HepG2 (cell line): ENCODE results near the gene MS4A18. TPM values are rescaled to one million over a fixed set of nuclear protein-coding genes. Genes with fewer than 3 reads are reported as not detected.

Experiments
- ATAC-seq: fragments of 200-7000 bp; cut with Tn5 transposase; 3 replicates; pipeline ENCODE4 v1.9.1; 2020; ENCODE audit warnings: mild to moderate bottlenecking, moderate library complexity
- BruUV-seq: library from RNA; stranded (reverse); fragments of 400-500 nt; replicated peaks from 2 replicates; lab custom pipeline; 2021; lab: Mats Ljungman, UMichigan
- CTCF ChIA-PET: fragments of 300-600 bp; formaldehyde crosslinking; extraction: SDS; loops from one replicate; lab custom pipeline; 2021; ENCODE audit warnings: low total read pairs, inconsistent platforms, low intra/inter-chr PET ratio; lab: Yijun Ruan, JAX
- POLR2A ChIA-PET: fragments of 350-600 bp; sonication (Branson Sonifier 250); formaldehyde crosslinking; loops from one replicate; lab custom pipeline; 2020; ENCODE audit warnings: antibody characterized with exemption, inconsistent platforms; lab: Yijun Ruan, JAX
- DNase-seq: peaks from one replicate; pipeline ENCODE4 v3.0.0-alpha.2; 2015; ENCODE audit warnings: low spot score
- FAIRE-seq: peaks from 3 replicates; lab custom pipeline; 2011; peaks lifted over from hg19 to GRCh38; lab: Jason Lieb, UNC
- H2AFZ ChIP-seq: one replicate; pipeline ENCODE4 v1.6.1; 2011; ENCODE audit warnings: low read length, inconsistent platforms
- H3K27ac ChIP-seq: fragments of 300-600 bp; 3 replicates; pipeline ENCODE4 v1.8.0; 2011; ENCODE audit warnings: mixed run types, mild to moderate bottlenecking, mixed read lengths, low read length, inconsistent platforms; ENCODE audit not compliant: insufficient read depth; ENCODE audit errors: extremely low read length
- H3K27me3 ChIP-seq, 2 experiments: fragments of 200-600 bp in 1 of 2; 2 replicates in 1 of 2; 3 replicates in 1 of 2; pipeline versions ENCODE4 v1.6.0 to v1.8.0; 2011; ENCODE audit warnings: low read length in 2 of 2, mild to moderate bottlenecking in 2 of 2, moderate library complexity in 2 of 2, inconsistent platforms in 1 of 2; ENCODE audit not compliant: insufficient read depth in 2 of 2, control insufficient read depth in 1 of 2
- H3K36me3 ChIP-seq, 2 experiments: fragments of 200-600 bp in 1 of 2; replicated peaks in 1 of 2; 2 replicates in 1 of 2; 3 replicates in 1 of 2; pipeline versions ENCODE4 v1.5.1 to v1.8.0; 2011; ENCODE audit warnings: low read length in 2 of 2, inconsistent platforms in 1 of 2; ENCODE audit not compliant: insufficient read depth in 2 of 2, control insufficient read depth in 1 of 2
- H3K4me1 ChIP-seq: 2 replicates; pipeline ENCODE4 v1.5.1; 2012; ENCODE audit warnings: low read length, inconsistent platforms; ENCODE audit not compliant: insufficient read depth
- H3K4me2 ChIP-seq: 2 replicates; pipeline ENCODE4 v1.6.0; 2011; ENCODE audit warnings: low read depth, low read length, inconsistent platforms
- H3K4me3 ChIP-seq, 3 experiments: fragments of 200-600 bp in 1 of 3; sonication (generic), shearing (Covaris generic) in 1 of 3; replicated peaks in 1 of 3; 2 replicates each; pipeline ENCODE4 v1.5.1; 2011 to 2016; ENCODE audit warnings: low read length in 3 of 3, inconsistent platforms in 2 of 3, low read depth in 2 of 3, mild to moderate bottlenecking in 2 of 3, control low read depth in 1 of 3, mixed read lengths in 1 of 3; ENCODE audit not compliant: insufficient read depth in 1 of 3
- H3K79me2 ChIP-seq: one replicate; pipeline ENCODE4 v1.6.1; 2011; ENCODE audit warnings: low read length, inconsistent platforms; ENCODE audit not compliant: insufficient read depth
- H3K9ac ChIP-seq: 2 replicates; pipeline ENCODE4 v1.6.0; 2011; ENCODE audit warnings: mild to moderate bottlenecking, low read depth, low read length, inconsistent platforms; ENCODE audit not compliant: insufficient read depth
- H3K9me3 ChIP-seq: 2 replicates; pipeline ENCODE4 v1.5.1; 2012; ENCODE audit warnings: mild to moderate bottlenecking, low read length
- H4K20me1 ChIP-seq: 2 replicates; pipeline ENCODE4 v1.6.0; 2011; ENCODE audit warnings: inconsistent platforms, mild to moderate bottlenecking, low read length, moderate library complexity; ENCODE audit not compliant: insufficient read depth
- DZIP1 ChIP-seq: sonication (generic); formaldehyde crosslinking; IDR thresholded peaks from 2 replicates; pipeline ENCODE4 v1.5.0; 2020; ENCODE audit warnings: mild to moderate bottlenecking, missing genetic modification reagents
- GTF3A ChIP-seq: sonication (generic); formaldehyde crosslinking; conservative IDR thresholded peaks from 2 replicates; pipeline ENCODE4 v1.4.0; 2020; ENCODE audit warnings: mild to moderate bottlenecking, missing genetic modification reagents
- HOXA9 ChIP-seq: sonication (generic); formaldehyde crosslinking; IDR thresholded peaks from 2 replicates; pipeline ENCODE4 v1.8.1; 2022; ENCODE audit warnings: missing genetic modification reagents, mild to moderate bottlenecking, moderate library complexity, borderline replicate concordance
- IRX3 ChIP-seq: sonication (generic); formaldehyde crosslinking; IDR thresholded peaks from 2 replicates; pipeline ENCODE4 v1.8.1; 2023; ENCODE audit warnings: mild to moderate bottlenecking, low read depth, missing genetic modification reagents, borderline replicate concordance
- JUN ChIP-seq: sonication (generic); formaldehyde crosslinking; IDR thresholded peaks from 2 replicates; pipeline ENCODE4 v1.4.0; 2020; ENCODE audit warnings: mild to moderate bottlenecking, missing genetic modification reagents
- MEIS2 ChIP-seq: sonication (generic); formaldehyde crosslinking; IDR thresholded peaks from 2 replicates; pipeline ENCODE4 v1.9.0; 2021; ENCODE audit warnings: mild to moderate bottlenecking, missing genetic modification reagents
- NR2C2 ChIP-seq: sonication (generic); formaldehyde crosslinking; IDR thresholded peaks from 2 replicates; pipeline ENCODE4 v1.4.0; 2020; ENCODE audit warnings: missing genetic modification reagents, mild to moderate bottlenecking, moderate library complexity, borderline replicate concordance
- RELA ChIP-seq: sonication (generic); formaldehyde crosslinking; IDR thresholded peaks from 2 replicates; pipeline ENCODE4 v1.4.0; 2020; ENCODE audit warnings: missing genetic modification reagents
- SIN3B ChIP-seq: fragments of 150-350 bp; IDR thresholded peaks from 2 replicates; pipeline ENCODE4 v1.6.1; 2014; ENCODE audit warnings: low read length
- SP4 ChIP-seq: sonication (generic); formaldehyde crosslinking; IDR thresholded peaks from 2 replicates; pipeline ENCODE4 v1.8.1; 2023; ENCODE audit warnings: mild to moderate bottlenecking, missing genetic modification reagents
- TCF12 ChIP-seq, 2 experiments: fragments of 450-650 bp in 1 of 2; sonication (generic) in 1 of 2; formaldehyde crosslinking in 1 of 2; IDR thresholded peaks; 2 replicates each; pipeline versions ENCODE4 v1.6.1 to v1.8.0; 2017 to 2022; ENCODE audit warnings: antibody characterized with exemption in 1 of 2, mild to moderate bottlenecking in 1 of 2, missing genetic modification reagents in 1 of 2, moderate library complexity in 1 of 2
- ZNF10 ChIP-seq: sonication (generic); formaldehyde crosslinking; IDR thresholded peaks from 2 replicates; pipeline ENCODE4 v1.4.0; 2020; ENCODE audit warnings: mild to moderate bottlenecking, low read depth, missing genetic modification reagents, borderline replicate concordance
- ZNF180 ChIP-seq: sonication (generic); formaldehyde crosslinking; IDR thresholded peaks from 2 replicates; pipeline ENCODE4 v1.4.0; 2020; ENCODE audit warnings: low read depth, missing genetic modification reagents, borderline replicate concordance
- ZNF207 ChIP-seq: fragments of 450-650 bp; IDR thresholded peaks from 2 replicates; pipeline ENCODE4 v1.6.1; 2016; ENCODE audit warnings: antibody characterized with exemption, borderline replicate concordance
- ZNF431 ChIP-seq: sonication (generic); formaldehyde crosslinking; IDR thresholded peaks from 2 replicates; pipeline ENCODE4 v1.9.0; 2022; ENCODE audit warnings: missing genetic modification reagents, low read depth, mild to moderate bottlenecking, borderline replicate concordance
- ZNF557 ChIP-seq: sonication (generic); formaldehyde crosslinking; IDR thresholded peaks from 2 replicates; pipeline ENCODE4 v1.4.0; 2020; ENCODE audit warnings: missing genetic modification reagents
- ZNF569 ChIP-seq: sonication (generic); formaldehyde crosslinking; IDR thresholded peaks from 2 replicates; pipeline ENCODE4 v1.5.0; 2020; ENCODE audit warnings: mild to moderate bottlenecking, missing genetic modification reagents, moderate library complexity, borderline replicate concordance
- ZNF839 ChIP-seq: sonication (generic); formaldehyde crosslinking; IDR thresholded peaks from 2 replicates; pipeline ENCODE4 v1.4.0; 2020; ENCODE audit warnings: missing genetic modification reagents, mild to moderate bottlenecking, borderline replicate concordance
- WGBS: methylation state at CpG from one replicate; pipeline ENCODE4 v1.1.6; 2017; ENCODE audit warnings: low lambda C conversion rate; 5-methylcytosine and 5-hydroxymethylcytosine counted together
- in situ Hi-C: cut with HindIII; loops from 2 replicates; pipeline ENCODE4 v1.10.0; 2017; ENCODE audit warnings: low pct_unique_long_range_greater_than_20kb; ENCODE audit not compliant: extremely low pct_ligation_motif_present
- intact Hi-C: fragments of 100-400 bp; cut with micrococcal nuclease; formaldehyde crosslinking; loops from one replicate; pipeline ENCODE4 v1.10.0; 2022; ENCODE audit not compliant: unreplicated experiment
- polyA plus RNA-seq, 8 experiments: library from polyadenylated mRNA; depleted of rRNA in 3 of 8; stranded (reverse) in 7 of 8; unstranded in 1 of 8; fragments of >200 nt; fragmentation: Illumina TruSeq in 4 of 8; extraction: Trizol in 4 of 8; gene quantifications; 2 replicates each; pipeline versions ENCODE4 v1.2.1 to v1.2.3, GENCODE V29; 2011 to 2016; ENCODE audit warnings: low read depth in 4 of 8, missing spikeins in 1 of 8, mixed read lengths in 1 of 8; ENCODE audit not compliant: insufficient read depth in 1 of 8
- total RNA-seq, 5 experiments: library from RNA; depleted of rRNA; stranded (reverse); fragments of >200 nt; fragmentation: Illumina TruSeq; extraction: Trizol; gene quantifications; 2 replicates each; pipeline ENCODE4 v1.2.3, GENCODE V29; 2016; ENCODE audit warnings: low read depth in 1 of 5
- TF ChIP-seq, protein P1 (sequence below): IDR thresholded peaks from 2 replicates; pipeline ENCODE4 v1.6.1; 2016

Gene MS4A18
- total and polyA plus RNA-seq, 2 of the 13 experiments (the other 11 are each of a cell fraction or from before 2014, with no cell fraction given), result not detected

GRCh38 chr11:60740573-60740972 is 16.1 kb downstream of the MS4A18 start (continued):
- TF ChIP-seq DZIP1, result no peak
- TF ChIP-seq ZNF431 (CRISPR knock-in tag), result no peak
- TF ChIP-seq SP4 (CRISPR knock-in tag), result no peak
- no peak for TF ChIP-seq GTF3A (CRISPR knock-in tag)
- no peak for TF ChIP-seq IRX3 (CRISPR knock-in tag)
- TF ChIP-seq, all 625 proteins: peak for 0

- DNase-seq, result no peak
- no peak for ATAC-seq
- H3K79me2 ChIP-seq, result no peaks in the 10 kb centered on the region
- TF ChIP-seq ZNF569 (CRISPR knock-in tag) (no peak), ZNF839 (CRISPR knock-in tag) (no peak), RELA (CRISPR knock-in tag) (no peak), TCF12 (IDR thresholded peaks at IDR 0.05) (no peak), TCF12 (CRISPR knock-in tag; IDR thresholded peaks at IDR 0.05) (no peak), JUN (CRISPR knock-in tag) (no peak), ZNF180 (CRISPR knock-in tag) (no peak), SIN3B (no peak), ZNF10 (CRISPR knock-in tag) (no peak), HOXA9 (CRISPR knock-in tag) (no peak), ZNF557 (CRISPR knock-in tag) (no peak), MEIS2 (CRISPR knock-in tag) (no peak), ZNF207 (no peak), NR2C2 (CRISPR knock-in tag) (no peak)
- TF ChIP-seq, protein P1, sequence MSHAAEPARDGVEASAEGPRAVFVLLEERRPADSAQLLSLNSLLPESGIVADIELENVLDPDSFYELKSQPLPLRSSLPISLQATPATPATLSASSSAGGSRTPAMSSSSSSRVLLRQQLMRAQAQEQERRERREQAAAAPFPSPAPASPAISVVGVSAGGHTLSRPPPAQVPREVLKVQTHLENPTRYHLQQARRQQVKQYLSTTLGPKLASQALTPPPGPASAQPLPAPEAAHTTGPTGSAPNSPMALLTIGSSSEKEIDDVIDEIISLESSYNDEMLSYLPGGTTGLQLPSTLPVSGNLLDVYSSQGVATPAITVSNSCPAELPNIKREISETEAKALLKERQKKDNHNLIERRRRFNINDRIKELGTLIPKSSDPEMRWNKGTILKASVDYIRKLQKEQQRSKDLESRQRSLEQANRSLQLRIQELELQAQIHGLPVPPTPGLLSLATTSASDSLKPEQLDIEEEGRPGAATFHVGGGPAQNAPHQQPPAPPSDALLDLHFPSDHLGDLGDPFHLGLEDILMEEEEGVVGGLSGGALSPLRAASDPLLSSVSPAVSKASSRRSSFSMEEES, result no peak
- no peaks in the 10 kb centered on the region for H3K4me1 ChIP-seq
- H2AFZ ChIP-seq, result no peak overlapping the region
- CTCF ChIA-PET, result no interaction called here
- intact Hi-C loops, result no loop called here
- no peak overlapping the region for H3K4me3 ChIP-seq
- no peak overlapping the region for H3K9ac ChIP-seq
- BruUV-seq, result no TSS peak
- H3K27me3 ChIP-seq, result peaks cover 0 to 4% of the 10 kb centered on the region in 2 experiments; a peak in 3 of 5 replicates
- no peak overlapping the region for H3K4me2 ChIP-seq
- H3K27ac ChIP-seq, result no peak overlapping the region
- in situ Hi-C loops, result no loop called here
- no peaks in the 10 kb centered on the region for H4K20me1 ChIP-seq
- WGBS, result 0% methylated on average over 1 of the region's 3 CpGs
- H3K36me3 ChIP-seq, result no peaks in the 10 kb centered on the region
- H3K9me3 ChIP-seq, result no peaks in the 10 kb centered on the region
- POLR2A ChIA-PET, result no interaction called here
- FAIRE-seq, result no peak
Measured at GRCh38 chr11:60741421-60741820, 16.9 kb downstream of the MS4A18 start.
